Measurements from ENCODE around the gene KCNMA1.
A peak's percentile ranks its signal among the peaks of the same experiment; 100 is the strongest.

The KCNMA1 gene

DNA sequence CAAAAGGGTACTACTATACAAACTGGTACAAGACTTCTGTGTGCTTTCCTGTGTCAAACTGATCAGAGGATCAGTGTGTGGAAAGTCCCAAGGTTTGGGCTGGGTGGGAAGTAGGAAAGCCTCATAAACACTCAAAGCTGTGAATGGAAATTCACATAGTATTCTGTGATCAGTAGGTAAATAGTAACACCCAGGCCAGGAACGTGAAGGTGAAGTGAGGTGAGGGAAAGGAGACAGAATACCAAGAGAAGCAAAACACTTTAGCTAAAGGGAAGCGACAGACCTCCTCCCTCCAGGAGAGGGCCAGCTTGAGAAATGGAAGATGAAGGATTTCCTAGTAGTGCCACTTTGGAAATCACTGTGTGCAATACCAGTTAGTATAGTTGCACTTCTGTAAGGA, 451.9 kb downstream of the KCNMA1 start:
- Histone ChIP-seq H3K9me3 (replicated peaks in 1 of 11) (no peaks in the 10 kb centered on the region), H3K27ac (no peak overlapping the region), H4K20me1 (peaks cover 0 to 68% (median 0%) of the 10 kb centered on the region in 11 experiments; a peak in 1 of 22 replicates), H3K4me1 (peaks cover 0 to 7% (median 4%) of the 10 kb centered on the region in 10 experiments; a peak in 5 of 20 replicates), H3K9ac (no peak overlapping the region), H3K4me3 (no peak overlapping the region), H3K36me3 (no peaks in the 10 kb centered on the region), H3K4me2 (no peak overlapping the region), H3K27me3 (no peaks in the 10 kb centered on the region)
- no peak for TF ChIP-seq Cebpa-rat (IDR thresholded peaks at IDR 0.05)

DNA sequence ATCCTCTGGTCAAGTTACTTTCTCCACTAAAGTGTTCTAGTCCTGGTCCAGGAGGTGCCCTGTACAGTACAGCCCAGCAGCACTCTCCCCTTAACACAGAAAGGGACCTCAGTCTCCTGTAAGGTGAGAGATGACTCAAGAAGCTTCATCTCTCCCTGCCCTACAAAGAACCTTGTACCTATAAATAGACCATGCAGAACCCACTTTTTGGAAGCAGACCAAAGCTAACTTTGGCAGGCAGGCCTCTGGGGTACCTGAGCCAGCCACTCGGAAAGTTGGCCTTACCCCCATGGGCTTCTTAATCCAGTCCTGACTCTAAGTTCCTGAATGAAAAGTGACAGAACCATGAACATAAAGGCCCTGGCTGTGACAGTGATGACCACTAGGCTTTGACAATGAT, 454.8 kb downstream of the KCNMA1 start:
- H3K9ac ChIP-seq, result no peak overlapping the region
- no peaks in the 10 kb centered on the region for H3K27me3 ChIP-seq
- H3K4me1 ChIP-seq, result peaks cover 0 to 7% (median 2%) of the 10 kb centered on the region in 10 experiments; a peak in 5 of 20 replicates

DNA sequence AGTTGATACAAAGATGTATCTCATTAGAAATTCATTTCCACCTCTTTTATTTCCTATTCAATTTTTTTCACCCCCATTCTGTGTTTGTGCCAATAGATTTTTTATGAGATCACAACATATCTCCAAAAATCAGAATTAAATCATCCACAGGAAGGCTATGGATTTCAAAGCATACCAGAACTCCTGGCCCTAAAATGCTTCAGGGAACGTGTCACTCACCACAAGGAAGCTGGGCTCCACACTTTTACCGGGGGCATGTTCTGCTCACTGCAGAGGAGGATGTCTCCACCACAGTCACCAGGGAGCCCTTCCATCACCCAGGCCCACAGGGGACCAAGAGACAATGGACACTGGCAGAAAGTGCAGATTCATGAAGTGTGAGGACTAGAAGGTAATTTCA, 456.8 kb downstream of the KCNMA1 start:
- H3K9me3 ChIP-seq (replicated peaks in 1 of 11), result no peaks in the 10 kb centered on the region
- peaks cover 0 to 19% (median 13%) of the 10 kb centered on the region in 10 experiments; a peak in 17 of 20 replicates for H3K4me1 ChIP-seq
- no peak overlapping the region for H3K4me2 ChIP-seq
- no peaks in the 10 kb centered on the region for H3K27me3 ChIP-seq
- peaks cover 0 to 61% (median 0%) of the 10 kb centered on the region in 11 experiments; a peak in 1 of 22 replicates for H4K20me1 ChIP-seq
- TF ChIP-seq Cebpa-rat (IDR thresholded peaks at IDR 0.05), result no peak
- no peaks in the 10 kb centered on the region for H3K36me3 ChIP-seq
- H3K9ac ChIP-seq, result no peak overlapping the region
- no peak overlapping the region for H3K4me3 ChIP-seq
- H3K27ac ChIP-seq, result no peak overlapping the region

More for the DNA sequence above, 454.8 kb downstream of the KCNMA1 start:
- Histone ChIP-seq H3K27ac (no peak overlapping the region), H3K4me2 (peak overlapping the region in 7 of 11 experiments; percentile 15 to 37 (median 26); a peak in 11 of 22 replicates), H3K4me3 (no peak overlapping the region), H3K9me3 (replicated peaks in 1 of 11) (no peaks in the 10 kb centered on the region), H3K36me3 (no peaks in the 10 kb centered on the region), H4K20me1 (peaks cover 0 to 67% (median 0%) of the 10 kb centered on the region in 11 experiments; a peak in 1 of 22 replicates)
- TF ChIP-seq Cebpa-rat (IDR thresholded peaks at IDR 0.05), result no peak

DNA sequence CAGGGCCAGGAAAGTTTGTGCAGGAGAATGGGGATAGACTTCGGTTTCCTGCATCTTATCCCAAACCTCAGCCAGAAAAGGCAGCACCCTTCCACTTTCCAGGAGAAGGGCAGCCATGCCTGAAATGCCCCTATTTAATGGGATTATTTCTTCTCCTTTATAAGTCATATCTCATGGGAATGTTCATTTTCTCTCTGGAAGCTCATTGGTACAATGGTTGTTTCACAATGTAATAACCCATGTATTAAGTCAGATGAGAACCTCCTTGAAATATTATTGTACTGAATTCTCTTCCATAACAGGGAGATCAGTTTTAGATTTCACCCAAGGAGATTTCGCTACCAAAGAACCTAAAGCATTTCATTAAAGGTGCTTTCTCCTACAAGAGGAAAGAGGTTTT, 457.5 kb downstream of the KCNMA1 start:
- Histone ChIP-seq H3K4me2 (no peak overlapping the region), H3K4me3 (no peak overlapping the region), H3K4me1 (peaks cover 0 to 23% (median 16%) of the 10 kb centered on the region in 10 experiments; a peak in 17 of 20 replicates), H3K9me3 (replicated peaks in 1 of 11) (no peaks in the 10 kb centered on the region), H3K9ac (no peak overlapping the region), H4K20me1 (peaks cover 0 to 62% (median 0%) of the 10 kb centered on the region in 11 experiments; a peak in 1 of 22 replicates), H3K27me3 (no peaks in the 10 kb centered on the region), H3K27ac (no peak overlapping the region), H3K36me3 (no peaks in the 10 kb centered on the region)
- no peak for TF ChIP-seq Cebpa-rat (IDR thresholded peaks at IDR 0.05)

DNA sequence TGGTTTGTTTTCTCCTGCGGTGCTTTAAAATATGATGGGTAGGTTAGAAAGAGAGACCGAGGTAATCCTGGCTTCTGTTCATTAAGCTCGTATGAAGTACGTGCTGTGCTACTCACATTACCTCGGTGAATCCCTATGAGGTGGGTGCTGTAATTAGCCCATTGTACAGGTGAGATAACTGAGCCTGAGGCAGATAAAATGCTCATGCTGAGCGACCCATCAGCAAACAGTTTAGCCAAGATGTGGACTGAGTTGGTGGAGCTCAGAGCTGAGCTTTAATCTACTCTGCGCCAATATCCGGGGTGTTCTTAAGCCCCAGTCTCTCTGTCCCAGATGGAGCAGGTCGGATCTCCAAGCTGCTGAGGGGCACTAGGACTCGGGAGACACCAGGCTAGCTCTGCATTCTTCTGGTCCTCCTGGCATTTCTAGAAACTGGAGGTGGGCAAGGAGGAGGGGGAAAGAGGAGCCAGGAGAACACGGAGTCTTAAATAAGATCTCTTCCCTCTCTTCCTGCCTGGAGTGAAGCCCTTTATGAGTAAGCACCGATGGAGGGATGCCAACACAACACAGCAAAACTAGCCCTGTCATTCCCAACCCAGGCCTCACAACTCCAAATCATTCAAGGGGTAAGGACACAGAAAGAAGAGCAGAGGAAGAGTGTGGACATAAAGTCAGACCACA, 458.5 kb downstream of the KCNMA1 start:
- no peaks in the 10 kb centered on the region for H3K9me3 ChIP-seq (replicated peaks in 1 of 11)
- H3K4me3 ChIP-seq, result no peak overlapping the region
- TF ChIP-seq Cebpa-rat (IDR thresholded peaks at IDR 0.05), result no peak
- peaks cover 0 to 70% (median 0%) of the 10 kb centered on the region in 11 experiments; a peak in 1 of 22 replicates for H4K20me1 ChIP-seq
- no peak overlapping the region for H3K27ac ChIP-seq
- no peaks in the 10 kb centered on the region for H3K27me3 ChIP-seq
- H3K4me1 ChIP-seq, result peaks cover 0 to 31% (median 18%) of the 10 kb centered on the region in 10 experiments; a peak in 17 of 20 replicates
- no peaks in the 10 kb centered on the region for H3K36me3 ChIP-seq
- H3K9ac ChIP-seq, result no peak overlapping the region
- no peak overlapping the region for H3K4me2 ChIP-seq

DNA sequence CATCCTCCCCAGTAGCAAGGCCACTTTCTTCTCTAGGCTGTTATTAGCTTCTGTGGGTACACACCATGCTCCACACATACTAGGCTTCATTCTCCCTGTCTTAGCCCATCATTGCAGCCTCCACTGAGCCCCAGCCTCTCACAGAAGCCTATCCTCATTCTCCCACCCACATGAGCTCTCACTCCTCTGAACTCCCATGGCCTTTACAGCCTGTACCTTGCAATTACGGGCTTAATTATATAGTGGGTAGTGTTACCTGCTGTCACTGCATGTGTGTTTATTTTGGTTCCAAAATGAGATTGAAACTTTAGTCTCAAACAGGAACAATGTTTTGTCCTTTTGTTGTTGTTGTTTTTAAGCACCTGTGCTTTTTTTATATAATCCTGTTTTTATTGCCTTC, 460.0 kb downstream of the KCNMA1 start:
- Histone ChIP-seq H3K4me2 (no peak overlapping the region), H3K4me3 (no peak overlapping the region), H3K27ac (no peak overlapping the region), H3K36me3 (no peaks in the 10 kb centered on the region), H3K27me3 (no peaks in the 10 kb centered on the region), H3K4me1 (peaks cover 0 to 34% (median 18%) of the 10 kb centered on the region in 10 experiments; a peak in 17 of 20 replicates), H4K20me1 (peaks cover 0 to 73% (median 0%) of the 10 kb centered on the region in 11 experiments; a peak in 1 of 22 replicates), H3K9me3 (replicated peaks in 1 of 11) (no peaks in the 10 kb centered on the region), H3K9ac (no peak overlapping the region)
- no peak for TF ChIP-seq Cebpa-rat (IDR thresholded peaks at IDR 0.05)

DNA sequence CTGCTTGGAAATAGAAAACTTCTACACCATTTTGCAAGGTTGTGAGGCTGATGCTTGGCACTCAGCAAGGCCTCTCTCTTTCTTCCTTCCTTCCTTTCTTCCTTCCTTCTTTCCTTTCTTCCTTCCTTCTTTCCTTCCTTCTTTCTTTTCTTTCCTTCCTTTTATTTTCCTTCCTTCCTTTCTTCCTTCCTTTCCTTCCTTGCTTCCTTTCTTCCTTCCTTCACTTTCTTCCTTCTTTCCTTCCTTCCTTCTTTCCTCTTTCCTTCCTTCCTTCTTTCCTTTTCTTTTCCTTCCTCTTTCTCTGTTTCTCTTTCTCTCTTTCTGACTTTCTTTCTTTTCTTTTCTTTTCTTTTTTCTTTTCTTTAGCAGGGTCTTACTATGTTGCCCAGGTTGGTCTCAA, 460.4 kb downstream of the KCNMA1 start:
- Histone ChIP-seq H3K9me3 (replicated peaks in 1 of 11) (no peaks in the 10 kb centered on the region), H3K4me1 (peaks cover 0 to 33% (median 18%) of the 10 kb centered on the region in 10 experiments; a peak in 17 of 20 replicates), H3K27ac (no peak overlapping the region), H3K27me3 (no peaks in the 10 kb centered on the region), H4K20me1 (peaks cover 0 to 73% (median 0%) of the 10 kb centered on the region in 11 experiments; a peak in 1 of 22 replicates), H3K4me3 (no peak overlapping the region), H3K9ac (no peak overlapping the region), H3K36me3 (no peaks in the 10 kb centered on the region), H3K4me2 (peak overlapping the region in 3 of 11 experiments; percentile 28 to 65 (median 45); a peak in 4 of 22 replicates)
- TF ChIP-seq Cebpa-rat (IDR thresholded peaks at IDR 0.05), result no peak

DNA sequence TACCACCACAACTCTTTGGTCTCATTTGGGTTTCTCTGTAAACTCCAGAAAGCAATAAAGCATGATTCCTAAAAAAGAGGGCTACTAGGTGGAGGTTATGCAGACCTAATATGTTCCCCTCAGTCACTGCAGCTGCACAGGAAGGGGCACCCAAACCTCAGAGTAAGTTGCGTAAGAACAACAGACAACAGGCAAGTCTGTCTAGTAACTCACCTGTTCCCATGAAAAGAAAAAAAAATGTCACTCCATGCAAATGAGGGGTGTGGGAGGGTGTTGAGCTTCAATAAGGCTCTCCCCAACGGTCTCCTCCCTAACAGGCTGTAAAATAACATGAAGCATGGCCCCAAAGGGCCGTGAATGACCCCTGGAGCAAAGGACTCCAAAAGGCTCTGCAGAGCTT, 461.4 kb downstream of the KCNMA1 start:
- Histone ChIP-seq H3K27me3 (no peaks in the 10 kb centered on the region), H3K4me1 (peaks cover 0 to 33% (median 18%) of the 10 kb centered on the region in 10 experiments; a peak in 17 of 20 replicates), H3K36me3 (no peaks in the 10 kb centered on the region), H4K20me1 (peaks cover 0 to 74% (median 0%) of the 10 kb centered on the region in 11 experiments; a peak in 1 of 22 replicates), H3K9me3 (replicated peaks in 1 of 11) (no peaks in the 10 kb centered on the region), H3K9ac (no peak overlapping the region), H3K4me2 (peak overlapping the region in 10 of 11 experiments; percentile 24 to 66 (median 54); a peak in 19 of 22 replicates), H3K4me3 (no peak overlapping the region), H3K27ac (peak overlapping the region in 1 of 11 experiments; percentile 4; a peak in 1 of 22 replicates)
- peak in 5 of 11 experiments; percentile 16 to 69 (median 41); a peak in 4 of 22 replicates for TF ChIP-seq Cebpa-rat (IDR thresholded peaks at IDR 0.05)

DNA sequence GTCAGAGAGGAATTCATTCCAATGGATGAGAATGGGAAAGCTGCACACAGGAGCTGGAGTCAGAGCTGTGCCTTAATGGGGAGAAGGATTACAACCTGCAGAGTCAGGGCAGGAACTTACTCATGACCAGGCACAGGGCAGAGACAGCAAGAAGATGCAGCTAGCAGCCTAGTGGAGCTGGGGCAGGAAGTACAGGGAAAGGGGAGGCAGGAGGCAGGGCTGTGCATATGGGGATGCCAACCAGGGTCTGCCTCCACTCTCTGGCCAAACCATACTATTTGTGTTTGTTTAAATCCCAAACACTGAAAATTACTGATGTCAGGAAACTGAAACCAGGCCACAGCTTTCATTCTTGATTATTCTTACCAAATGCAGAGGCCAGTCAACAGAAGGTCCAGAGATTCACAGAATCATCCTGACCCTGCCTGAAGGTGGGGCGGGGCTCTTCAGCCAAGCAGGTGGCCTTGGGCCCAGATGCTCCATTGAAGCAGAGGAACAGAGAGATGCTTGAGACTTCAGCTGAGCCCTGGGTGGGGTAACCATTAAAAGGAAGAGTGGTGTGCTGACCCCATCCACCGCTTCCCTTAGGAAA, 461.9 kb downstream of the KCNMA1 start:
- Histone ChIP-seq H3K36me3 (no peaks in the 10 kb centered on the region), H3K27ac (peak overlapping the region in 1 of 11 experiments; percentile 4; a peak in 1 of 22 replicates), H3K4me3 (no peak overlapping the region), H3K4me1 (peaks cover 0 to 33% (median 18%) of the 10 kb centered on the region in 10 experiments; a peak in 17 of 20 replicates), H3K9ac (no peak overlapping the region), H3K9me3 (replicated peaks in 1 of 11) (no peaks in the 10 kb centered on the region), H3K4me2 (peak overlapping the region in 10 of 11 experiments; percentile 24 to 66 (median 54); a peak in 18 of 22 replicates), H3K27me3 (no peaks in the 10 kb centered on the region), H4K20me1 (peaks cover 0 to 79% (median 0%) of the 10 kb centered on the region in 11 experiments; a peak in 1 of 22 replicates)
- no peak for TF ChIP-seq Cebpa-rat (IDR thresholded peaks at IDR 0.05)

Data from BLaER1 treated with 17β-estradiol and CSF1 and Interleukin-3, amounts not matched to agents 10 nM and 100 nM (cell line).